ENCODE data around the gene RASSF10.

RASSF10 gene

DNA sequence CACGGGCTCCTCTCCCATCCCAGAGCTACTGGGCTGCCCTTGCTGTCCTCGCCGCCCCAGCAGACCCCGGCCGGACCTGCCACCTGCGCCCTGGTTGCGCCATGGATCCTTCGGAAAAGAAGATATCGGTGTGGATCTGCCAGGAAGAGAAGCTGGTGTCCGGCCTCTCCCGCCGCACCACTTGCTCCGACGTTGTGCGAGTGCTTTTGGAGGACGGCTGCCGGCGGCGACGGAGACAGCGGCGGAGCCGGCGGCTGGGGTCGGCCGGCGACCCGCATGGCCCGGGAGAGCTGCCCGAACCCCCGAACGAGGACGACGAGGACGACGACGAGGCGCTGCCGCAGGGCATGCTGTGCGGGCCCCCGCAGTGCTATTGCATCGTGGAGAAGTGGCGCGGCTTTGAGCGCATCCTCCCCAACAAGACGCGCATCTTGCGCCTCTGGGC lies 382 bp downstream of the RASSF10 start:
- no peak overlapping the region for H3K4me3 ChIP-seq (ENCODE audit: low read depth, low read length)
- TF ChIP-seq, protein P1, sequence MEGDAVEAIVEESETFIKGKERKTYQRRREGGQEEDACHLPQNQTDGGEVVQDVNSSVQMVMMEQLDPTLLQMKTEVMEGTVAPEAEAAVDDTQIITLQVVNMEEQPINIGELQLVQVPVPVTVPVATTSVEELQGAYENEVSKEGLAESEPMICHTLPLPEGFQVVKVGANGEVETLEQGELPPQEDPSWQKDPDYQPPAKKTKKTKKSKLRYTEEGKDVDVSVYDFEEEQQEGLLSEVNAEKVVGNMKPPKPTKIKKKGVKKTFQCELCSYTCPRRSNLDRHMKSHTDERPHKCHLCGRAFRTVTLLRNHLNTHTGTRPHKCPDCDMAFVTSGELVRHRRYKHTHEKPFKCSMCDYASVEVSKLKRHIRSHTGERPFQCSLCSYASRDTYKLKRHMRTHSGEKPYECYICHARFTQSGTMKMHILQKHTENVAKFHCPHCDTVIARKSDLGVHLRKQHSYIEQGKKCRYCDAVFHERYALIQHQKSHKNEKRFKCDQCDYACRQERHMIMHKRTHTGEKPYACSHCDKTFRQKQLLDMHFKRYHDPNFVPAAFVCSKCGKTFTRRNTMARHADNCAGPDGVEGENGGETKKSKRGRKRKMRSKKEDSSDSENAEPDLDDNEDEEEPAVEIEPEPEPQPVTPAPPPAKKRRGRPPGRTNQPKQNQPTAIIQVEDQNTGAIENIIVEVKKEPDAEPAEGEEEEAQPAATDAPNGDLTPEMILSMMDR (IDR thresholded peaks at IDR 0.05; ENCODE audit: control insufficient read depth, extremely low read depth, insufficient read depth) = no peak
- DNase-seq (ENCODE audit: low read depth) = no peak

DNA sequence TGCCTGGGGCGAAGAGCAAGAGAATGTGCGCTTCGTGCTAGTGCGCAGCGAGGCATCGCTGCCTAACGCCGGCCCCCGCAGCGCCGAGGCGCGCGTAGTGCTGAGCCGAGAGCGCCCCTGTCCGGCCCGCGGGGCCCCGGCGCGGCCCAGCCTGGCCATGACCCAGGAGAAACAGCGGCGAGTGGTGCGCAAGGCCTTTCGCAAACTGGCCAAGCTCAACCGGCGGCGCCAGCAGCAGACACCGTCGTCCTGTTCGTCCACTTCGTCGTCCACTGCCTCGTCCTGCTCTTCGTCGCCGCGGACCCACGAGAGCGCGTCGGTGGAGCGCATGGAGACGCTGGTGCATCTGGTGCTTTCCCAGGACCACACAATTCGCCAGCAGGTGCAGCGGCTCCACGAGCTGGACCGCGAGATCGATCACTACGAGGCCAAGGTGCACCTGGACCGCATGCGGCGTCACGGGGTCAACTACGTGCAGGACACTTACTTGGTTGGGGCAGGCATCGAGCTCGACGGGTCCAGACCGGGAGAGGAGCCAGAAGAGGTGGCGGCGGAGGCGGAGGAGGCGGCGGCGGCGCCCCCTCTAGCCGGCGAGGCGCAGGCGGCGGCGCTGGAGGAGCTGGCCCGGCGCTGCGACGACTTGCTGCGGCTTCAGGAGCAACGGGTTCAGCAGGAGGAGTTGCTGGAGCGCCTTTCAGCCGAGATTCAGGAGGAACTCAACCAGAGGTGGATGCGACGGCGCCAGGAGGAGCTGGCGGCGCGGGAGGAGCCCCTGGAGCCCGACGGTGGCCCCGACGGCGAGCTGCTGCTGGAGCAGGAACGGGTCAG lies 1.0 kb downstream of the RASSF10 start:
- no peak overlapping the region for H3K4me3 ChIP-seq (ENCODE audit: low read depth, low read length)
- TF ChIP-seq, protein P1 (IDR thresholded peaks at IDR 0.05; ENCODE audit: control insufficient read depth, extremely low read depth, insufficient read depth) = no peak
- no peak for DNase-seq (ENCODE audit: low read depth)

DNA sequence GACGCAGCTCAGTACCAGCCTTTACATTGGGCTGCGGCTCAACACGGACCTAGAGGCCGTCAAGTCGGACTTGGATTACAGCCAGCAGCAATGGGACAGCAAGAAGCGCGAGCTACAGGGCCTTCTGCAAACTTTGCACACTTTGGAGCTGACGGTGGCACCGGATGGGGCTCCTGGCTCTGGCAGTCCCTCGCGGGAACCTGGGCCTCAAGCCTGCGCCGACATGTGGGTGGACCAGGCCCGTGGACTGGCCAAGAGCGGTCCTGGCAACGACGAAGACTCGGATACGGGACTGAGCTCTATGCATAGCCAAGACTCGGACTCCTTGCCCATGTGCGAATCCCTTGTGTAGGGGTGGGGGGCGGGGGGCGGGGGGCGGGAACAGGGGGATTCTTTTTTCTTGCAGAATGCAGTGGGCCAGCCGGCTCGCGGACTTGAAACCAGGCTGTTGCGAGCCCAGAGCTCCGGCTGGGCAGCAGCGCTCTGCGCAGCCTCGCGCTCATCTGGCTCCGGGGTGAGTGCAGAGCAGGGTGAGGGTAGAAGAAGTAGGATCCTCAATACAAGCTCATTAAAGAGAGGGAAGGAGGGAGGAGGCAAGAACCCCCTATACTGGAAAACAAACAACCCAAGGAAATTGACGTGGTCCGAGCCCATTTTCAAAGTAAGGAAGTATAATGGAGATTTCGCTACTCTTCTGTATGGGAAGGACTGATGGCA lies 1.8 kb downstream of the RASSF10 start:
- H3K4me3 ChIP-seq (ENCODE audit: low read depth, low read length) = no peak overlapping the region
- DNase-seq (ENCODE audit: low read depth) = no peak

DNA sequence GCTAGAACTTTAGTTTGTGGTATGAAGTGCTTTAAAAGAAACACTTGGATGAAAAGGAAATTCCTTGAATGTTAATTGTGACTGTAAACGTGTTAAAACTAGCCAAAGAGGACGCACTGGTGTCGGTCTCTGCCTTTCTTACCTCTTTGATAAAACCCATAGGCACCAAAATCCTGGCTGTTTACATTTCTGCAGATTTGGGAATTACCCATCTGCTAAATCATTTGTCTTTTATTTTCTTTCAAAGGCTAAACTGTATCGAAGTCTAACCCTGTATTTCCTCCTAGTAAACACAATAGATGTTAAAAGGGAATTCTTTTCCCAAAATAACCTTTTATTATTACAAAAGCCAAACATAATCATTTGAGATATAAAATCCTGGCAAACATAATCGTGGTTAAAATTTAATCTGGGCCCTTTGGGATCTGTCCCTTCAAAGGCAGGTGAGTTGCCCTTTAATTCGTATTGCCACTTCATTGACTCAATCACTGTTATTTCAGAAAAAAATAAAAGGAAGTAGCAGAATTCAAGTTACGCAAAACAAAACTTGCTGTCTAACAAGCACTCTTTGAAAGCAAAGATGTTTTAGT lies 2.4 kb downstream of the RASSF10 start:
- TF ChIP-seq, protein P1 (IDR thresholded peaks at IDR 0.05; ENCODE audit: control insufficient read depth, extremely low read depth, insufficient read depth) = no peak
- no peak for DNase-seq (ENCODE audit: low read depth)
- H3K4me3 ChIP-seq (ENCODE audit: low read depth, low read length) = no peak overlapping the region

More for the DNA sequence above, 1.8 kb downstream of the RASSF10 start:
- TF ChIP-seq, protein P1 (IDR thresholded peaks at IDR 0.05; ENCODE audit: control insufficient read depth, extremely low read depth, insufficient read depth) = no peak

DNA sequence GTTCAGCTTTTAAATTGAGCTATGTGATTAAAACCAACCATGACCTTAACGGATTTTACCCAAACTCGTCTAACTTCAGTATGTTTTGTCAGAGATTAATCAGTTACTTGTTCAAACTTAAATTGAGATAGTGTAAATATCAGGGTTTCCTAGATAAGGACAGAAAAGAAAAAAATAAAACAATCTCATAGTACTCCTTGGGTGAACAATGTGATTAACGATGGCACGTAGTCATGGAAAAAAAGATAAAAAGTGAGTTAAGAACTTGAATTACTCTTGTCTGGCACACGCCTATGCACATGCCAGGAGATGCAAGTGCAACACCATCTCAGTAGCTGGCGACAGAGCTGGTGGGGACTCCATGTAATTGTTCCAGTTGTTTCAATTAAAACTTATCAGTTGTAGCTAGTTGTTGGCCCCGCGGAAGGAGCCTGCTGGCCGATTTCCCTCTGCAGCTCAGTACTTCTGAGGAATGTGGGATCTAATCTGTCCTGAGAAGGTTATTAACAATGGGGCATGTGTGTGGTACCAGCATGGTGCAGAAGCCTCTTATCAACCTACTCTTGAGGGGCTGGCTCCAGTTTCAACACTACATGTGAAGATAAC lies 3.0 kb downstream of the RASSF10 start:
- no peak for DNase-seq (ENCODE audit: low read depth)
- TF ChIP-seq, protein P1 (IDR thresholded peaks at IDR 0.05; ENCODE audit: control insufficient read depth, extremely low read depth, insufficient read depth) = no peak
- no peak overlapping the region for H3K4me3 ChIP-seq (ENCODE audit: low read depth, low read length)

DNA sequence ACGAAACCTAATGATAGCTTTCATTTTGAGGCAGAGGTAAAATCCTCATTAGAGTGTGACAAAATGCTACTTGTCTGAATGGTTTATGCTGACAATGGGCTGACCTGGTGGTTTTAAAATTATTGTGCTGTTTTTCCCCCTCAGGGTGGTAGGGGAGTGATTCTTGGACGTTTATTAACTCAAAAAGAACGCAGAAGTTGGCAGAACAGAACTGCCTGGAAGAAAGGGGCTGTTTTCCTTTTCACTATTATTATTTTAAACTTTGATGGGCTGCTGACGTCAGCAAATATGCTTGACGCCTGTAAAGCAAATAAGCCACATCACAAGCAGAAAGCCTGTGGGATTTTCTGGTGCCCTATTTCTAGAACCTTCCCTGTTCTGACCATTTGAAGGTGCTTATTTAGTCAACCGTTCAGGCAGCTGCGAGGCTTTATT lies 4.0 kb downstream of the RASSF10 start:
- TF ChIP-seq, protein P1 (IDR thresholded peaks at IDR 0.05; ENCODE audit: control insufficient read depth, extremely low read depth, insufficient read depth) = no peak
- DNase-seq (ENCODE audit: low read depth) = no peak
- no peak overlapping the region for H3K4me3 ChIP-seq (ENCODE audit: low read depth, low read length)

Measured in LNCaP clone FGC (cell line).